HL-60 (cell line): ENCODE results near the gene ZFR.

Experiments used
- DNase-seq, 2 experiments: peaks; one replicate each; pipeline ENCODE4 v3.0.0-alpha.2; 2010 to 2020; ENCODE audit warnings: low read depth in 1 of 2, low spot score in 1 of 2
- H3K27ac ChIP-seq: fragments of 250-450 bp; sonication (Bioruptor Pico); replicated peaks from 2 replicates; pipeline ENCODE4 v1.5.1; 2020; ENCODE audit warnings: mild to moderate bottlenecking, moderate library complexity
- H3K27me3 ChIP-seq: fragments of 250-450 bp; sonication (Bioruptor Pico); 2 replicates; pipeline ENCODE4 v1.5.1; 2021; ENCODE audit warnings: mild to moderate bottlenecking, moderate library complexity; ENCODE audit not compliant: insufficient read depth, poor library complexity, severe bottlenecking
- H3K4me3 ChIP-seq: replicated peaks from 2 replicates; pipeline ENCODE4 v1.5.1; 2011; ENCODE audit warnings: mild to moderate bottlenecking, control low read depth, low read length; ENCODE audit not compliant: insufficient read depth
- CTCF ChIP-seq: IDR thresholded peaks from one replicate; pipeline ENCODE4 v1.5.1; 2011; ENCODE audit warnings: low read length, control low read depth, inconsistent platforms; ENCODE audit not compliant: insufficient read depth
- GABPA ChIP-seq: IDR thresholded peaks from 2 replicates; pipeline ENCODE4 v1.6.1; 2012; ENCODE audit warnings: low read depth
- POLR2AphosphoS5 ChIP-seq: IDR thresholded peaks from 2 replicates; pipeline ENCODE4 v1.6.1; 2012; ENCODE audit warnings: low read depth
- SPI1 ChIP-seq: IDR thresholded peaks from 2 replicates; pipeline ENCODE4 v1.6.1; 2012; ENCODE audit warnings: low read depth, mild to moderate bottlenecking, borderline replicate concordance
- TF ChIP-seq, protein P1 (sequence below): IDR thresholded peaks from 2 replicates; pipeline ENCODE4 v1.6.1; 2012; ENCODE audit warnings: low read depth; ENCODE audit not compliant: insufficient replicate concordance

The ZFR gene

DNA sequence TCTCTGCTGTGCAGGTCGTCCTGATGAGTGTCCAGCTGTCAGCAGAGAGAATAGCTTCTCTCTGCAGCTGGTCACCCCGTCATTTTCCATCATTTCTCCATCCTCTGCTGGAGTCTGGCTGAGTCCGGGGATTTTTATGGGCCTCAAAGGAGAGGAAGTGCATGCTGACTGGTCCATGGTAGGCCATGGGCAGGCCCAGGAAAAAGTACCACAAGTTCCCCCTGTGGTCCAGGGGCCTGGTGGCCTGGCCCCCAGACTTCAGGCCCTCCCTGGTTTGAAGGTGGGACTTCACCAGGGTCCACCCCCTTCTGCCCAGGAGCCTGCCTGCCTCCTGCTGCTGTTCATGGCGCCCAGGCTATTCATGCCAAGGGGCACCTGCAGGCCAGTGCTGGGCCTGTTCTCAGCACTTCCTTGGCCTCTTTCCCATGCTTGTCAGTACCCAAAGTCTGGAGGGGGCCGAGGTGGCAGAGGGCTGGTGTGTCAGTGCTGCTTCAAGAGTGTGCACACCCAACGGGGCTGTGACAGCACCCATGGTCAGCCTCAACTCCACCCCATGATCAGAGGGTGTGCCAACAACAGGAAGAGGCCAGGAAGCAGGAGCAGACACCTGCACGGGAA, 124.5 kb downstream of the ZFR start:
- Histone ChIP-seq H3K4me3 (no peak overlapping the region), H3K27ac (no peak overlapping the region), H3K27me3 (no peaks in the 10 kb centered on the region)
- DNase-seq = no peak
- TF ChIP-seq, protein P1, sequence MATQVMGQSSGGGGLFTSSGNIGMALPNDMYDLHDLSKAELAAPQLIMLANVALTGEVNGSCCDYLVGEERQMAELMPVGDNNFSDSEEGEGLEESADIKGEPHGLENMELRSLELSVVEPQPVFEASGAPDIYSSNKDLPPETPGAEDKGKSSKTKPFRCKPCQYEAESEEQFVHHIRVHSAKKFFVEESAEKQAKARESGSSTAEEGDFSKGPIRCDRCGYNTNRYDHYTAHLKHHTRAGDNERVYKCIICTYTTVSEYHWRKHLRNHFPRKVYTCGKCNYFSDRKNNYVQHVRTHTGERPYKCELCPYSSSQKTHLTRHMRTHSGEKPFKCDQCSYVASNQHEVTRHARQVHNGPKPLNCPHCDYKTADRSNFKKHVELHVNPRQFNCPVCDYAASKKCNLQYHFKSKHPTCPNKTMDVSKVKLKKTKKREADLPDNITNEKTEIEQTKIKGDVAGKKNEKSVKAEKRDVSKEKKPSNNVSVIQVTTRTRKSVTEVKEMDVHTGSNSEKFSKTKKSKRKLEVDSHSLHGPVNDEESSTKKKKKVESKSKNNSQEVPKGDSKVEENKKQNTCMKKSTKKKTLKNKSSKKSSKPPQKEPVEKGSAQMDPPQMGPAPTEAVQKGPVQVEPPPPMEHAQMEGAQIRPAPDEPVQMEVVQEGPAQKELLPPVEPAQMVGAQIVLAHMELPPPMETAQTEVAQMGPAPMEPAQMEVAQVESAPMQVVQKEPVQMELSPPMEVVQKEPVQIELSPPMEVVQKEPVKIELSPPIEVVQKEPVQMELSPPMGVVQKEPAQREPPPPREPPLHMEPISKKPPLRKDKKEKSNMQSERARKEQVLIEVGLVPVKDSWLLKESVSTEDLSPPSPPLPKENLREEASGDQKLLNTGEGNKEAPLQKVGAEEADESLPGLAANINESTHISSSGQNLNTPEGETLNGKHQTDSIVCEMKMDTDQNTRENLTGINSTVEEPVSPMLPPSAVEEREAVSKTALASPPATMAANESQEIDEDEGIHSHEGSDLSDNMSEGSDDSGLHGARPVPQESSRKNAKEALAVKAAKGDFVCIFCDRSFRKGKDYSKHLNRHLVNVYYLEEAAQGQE = no peak
- no peak for TF ChIP-seq POLR2AphosphoS5

DNA sequence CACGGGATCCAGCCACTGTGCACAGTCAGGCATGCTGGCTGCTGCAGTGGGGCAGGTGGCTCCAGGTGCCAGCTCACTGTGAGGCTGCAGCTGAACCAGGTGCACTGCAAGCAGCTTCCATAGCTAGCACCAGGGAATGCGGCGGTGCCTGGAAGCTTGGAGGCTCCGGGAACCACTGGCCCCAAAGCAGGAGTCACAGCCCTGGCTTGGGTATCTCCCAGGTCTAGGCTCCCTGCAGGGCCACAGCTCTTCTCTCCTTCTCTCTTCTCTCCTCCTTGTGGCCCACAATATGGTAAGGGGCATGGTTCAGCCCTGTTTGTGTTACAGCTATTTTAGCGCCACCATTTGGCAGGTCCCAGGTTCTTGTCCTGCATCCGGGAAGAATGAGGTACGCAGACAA, 125.1 kb downstream of the ZFR start:
- Histone ChIP-seq H3K27ac (no peak overlapping the region), H3K4me3 (no peak overlapping the region), H3K27me3 (no peaks in the 10 kb centered on the region)
- TF ChIP-seq, protein P1 = no peak
- TF ChIP-seq POLR2AphosphoS5 (no peak), GABPA (no peak), CTCF (no peak), SPI1 (no peak)
- no peak for DNase-seq

DNA sequence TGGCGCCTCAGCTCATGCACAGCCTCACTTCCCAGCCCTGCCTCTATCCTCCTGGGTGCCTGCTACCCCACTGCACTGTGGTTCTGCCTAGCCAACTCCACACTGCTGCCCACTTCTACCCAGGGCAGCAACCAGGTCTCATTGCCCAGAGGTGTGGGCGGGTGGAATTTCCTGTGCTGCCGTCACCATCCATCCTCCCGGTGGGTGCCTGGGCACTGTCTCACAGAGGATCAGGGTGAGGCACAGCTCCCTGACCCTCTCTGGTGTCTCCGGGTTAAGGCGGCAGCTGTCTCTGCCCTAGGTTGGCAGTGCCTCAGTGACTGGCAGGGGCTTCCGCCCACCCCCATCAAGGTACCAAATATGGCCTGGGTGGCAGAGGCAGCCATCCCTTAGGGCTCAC, 127.5 kb downstream of the ZFR start:
- H3K27ac ChIP-seq = no peak overlapping the region
- DNase-seq = no peak
- no peak overlapping the region for H3K4me3 ChIP-seq
- no peaks in the 10 kb centered on the region for H3K27me3 ChIP-seq
- TF ChIP-seq POLR2AphosphoS5 (no peak), GABPA (no peak), CTCF (no peak), SPI1 (no peak)
- TF ChIP-seq, protein P1 = no peak
